NOMO-1 (cell line): ENCODE measurements around the gene HNRNPU.
A peak's percentile ranks its signal among the peaks of the same experiment; 100 is the strongest.

ENCODE experiments used
- DNase-seq, 2 experiments: peaks; one replicate each; lab custom pipeline; 2025; ENCODE audit not compliant: unreplicated experiment in 2 of 2; lab: John Stamatoyannopoulos, UW

HNRNPU gene

GRCh38 chr1:244864253-244865027 is at the start of gene HNRNPU:
Gene HNRNPU, minus strand, starts transcription at chr1:244864543. Its CDS starts 236 bp downstream, at chr1:244864307.
- DNase-seq, result peak; percentile 94 to 98

- DNase-seq, result no peak
These were observed 49.5 kb upstream of the HNRNPU start for GRCh38 chr1:244913806-244914205.

- no peak for DNase-seq
These were observed 39.8 kb upstream of the HNRNPU start for GRCh38 chr1:244904119-244904518.

- no peak for DNase-seq
These were observed 37.2 kb upstream of the HNRNPU start for GRCh38 chr1:244901400-244902015.

- no peak for DNase-seq
These were observed 33.3 kb upstream of the HNRNPU start for GRCh38 chr1:244897476-244898254.

- no peak for DNase-seq
These were observed 32.2 kb upstream of the HNRNPU start for GRCh38 chr1:244896550-244896949.

- DNase-seq, result no peak
These were observed 29.5 kb upstream of the HNRNPU start for GRCh38 chr1:244893836-244894235.

- no peak for DNase-seq
These were observed 22.9 kb upstream of the HNRNPU start for GRCh38 chr1:244887281-244887680.

- DNase-seq, result no peak
These were observed 17.4 kb upstream of the HNRNPU start for GRCh38 chr1:244881552-244882280.

GRCh38 chr1:244878681-244879080 is 14.3 kb upstream of the HNRNPU start:
- no peak for DNase-seq

GRCh38 chr1:244876228-244876910 is 12.0 kb upstream of the HNRNPU start:
- no peak for DNase-seq

GRCh38 chr1:244874974-244875579 is 10.7 kb upstream of the HNRNPU start:
- DNase-seq, result no peak

GRCh38 chr1:244869950-244870349 is 5.6 kb upstream of the HNRNPU start:
- no peak for DNase-seq

GRCh38 chr1:244869364-244869827 is 5.1 kb upstream of the HNRNPU start:
- DNase-seq, result peak in 1 of 2 experiments; percentile 29

- peak in 1 of 2 experiments; percentile 22 for DNase-seq
These were observed 4.4 kb upstream of the HNRNPU start for GRCh38 chr1:244868484-244869363.

GRCh38 chr1:244866355-244866754 is 2.0 kb upstream of the HNRNPU start:
- no peak for DNase-seq

GRCh38 chr1:244865820-244866219 is 1.5 kb upstream of the HNRNPU start:
- no peak for DNase-seq

- peak; percentile 47 to 64 for DNase-seq
These were observed 657 bp upstream of the HNRNPU start for GRCh38 chr1:244865028-244865371.
